MCF 10A (cell line): ENCODE measurements around the gene PDE1A. TPM values are rescaled to one million over a fixed set of nuclear protein-coding genes. Genes with fewer than 3 reads are reported as not detected.

ENCODE experiments used
- BruUV-seq: library from RNA; stranded (reverse); fragments of 400-500 nt; replicated peaks from 2 replicates; lab custom pipeline; 2021; lab: Mats Ljungman, UMichigan
- CTCF ChIA-PET: fragments of 300-600 bp; sonication (Branson Sonifier 250); formaldehyde crosslinking; extraction: SDS; loops from one replicate; lab custom pipeline; 2021; ENCODE audit warnings: antibody characterized with exemption, inconsistent platforms; lab: Yijun Ruan, JAX
- POLR2A ChIA-PET: fragments of 300-600, 350-650 bp; sonication (Branson Sonifier 250); formaldehyde crosslinking; extraction: SDS; loops from one replicate; lab custom pipeline; 2020; ENCODE audit warnings: antibody characterized with exemption, inconsistent platforms; lab: Yijun Ruan, JAX
- DNase-seq: peaks from one replicate; pipeline ENCODE4 v3.0.0-alpha.2; 2018; ENCODE audit not compliant: unreplicated experiment
- H3K27ac Mint-ChIP-seq: one replicate; pipeline ENCODE4 v1.8.0; 2022; ENCODE audit warnings: mild to moderate bottlenecking, low read depth, mixed read lengths; ENCODE audit not compliant: unreplicated experiment
- H3K27me3 Mint-ChIP-seq: one replicate; pipeline ENCODE4 v1.8.0; 2022; ENCODE audit warnings: mixed read lengths; ENCODE audit not compliant: insufficient read depth, unreplicated experiment
- H3K36me3 Mint-ChIP-seq: one replicate; pipeline ENCODE4 v1.8.0; 2022; ENCODE audit warnings: mild to moderate bottlenecking, moderate library complexity, mixed read lengths; ENCODE audit not compliant: insufficient read depth, unreplicated experiment
- H3K4me1 Mint-ChIP-seq: one replicate; pipeline ENCODE4 v1.8.0; 2022; ENCODE audit warnings: mixed read lengths; ENCODE audit not compliant: insufficient read depth, unreplicated experiment
- H3K4me3 Mint-ChIP-seq: one replicate; pipeline ENCODE4 v1.8.0; 2022; ENCODE audit warnings: mild to moderate bottlenecking, moderate library complexity, mixed read lengths; ENCODE audit not compliant: unreplicated experiment
- H3K9me3 Mint-ChIP-seq: one replicate; pipeline ENCODE4 v1.8.0; 2022; ENCODE audit warnings: mixed read lengths; ENCODE audit not compliant: unreplicated experiment
- CTCF ChIP-seq: fragments of 200-600 bp; IDR thresholded peaks from one replicate; pipeline ENCODE4 v1.8.0; 2022; ENCODE audit warnings: antibody characterized with exemption, mild to moderate bottlenecking; ENCODE audit not compliant: unreplicated experiment
- intact Hi-C: fragments of 100-400 bp; cut with micrococcal nuclease; formaldehyde crosslinking; loops from 2 replicates; pipeline ENCODE4 v1.14.1; 2022
- total RNA-seq: library from RNA; stranded (reverse); gene quantifications from 2 replicates; pipeline ENCODE4 v1.2.3, GENCODE V29; 2022

The PDE1A gene
- total RNA-seq, 1 experiment from 2014 or later, result 0.30 TPM

GRCh38 chr2:182148344-182148743, 278.5 kb downstream of the PDE1A start:
- H3K4me1 Mint-ChIP-seq, result no peaks in the 10 kb centered on the region
- DNase-seq, result peak; percentile 4
- no TSS peak for BruUV-seq
- TF ChIP-seq CTCF, result no peak
- peaks cover 9% of the 10 kb centered on the region for H3K36me3 Mint-ChIP-seq
- intact Hi-C loops, result no loop called here
- POLR2A ChIA-PET, result no interaction called here
- H3K4me3 Mint-ChIP-seq, result no peak overlapping the region
- H3K27me3 Mint-ChIP-seq, result no peaks in the 10 kb centered on the region
- no peak overlapping the region for H3K27ac Mint-ChIP-seq
- CTCF ChIA-PET, result interaction anchor here (1.0 kb wide), 1 partner anchor 70 kb away, joined by 3 read pairs; no protein-coding TSS in a partner anchor
- no peaks in the 10 kb centered on the region for H3K9me3 Mint-ChIP-seq

- H3K36me3 Mint-ChIP-seq, result peaks cover 9% of the 10 kb centered on the region
- no TSS peak for BruUV-seq
- ChIA-PET POLR2A (no interaction called here), CTCF (interaction anchor here (0.7 to 1.1 kb wide), 3 partner anchors 42 to 403 kb away, joined by 3 read pairs; no protein-coding TSS in a partner anchor)
- no peak for DNase-seq
- H3K27ac Mint-ChIP-seq, result no peak overlapping the region
- no peaks in the 10 kb centered on the region for H3K27me3 Mint-ChIP-seq
- intact Hi-C loops, result no loop called here
- H3K4me3 Mint-ChIP-seq, result no peak overlapping the region
- H3K9me3 Mint-ChIP-seq, result no peaks in the 10 kb centered on the region
- TF ChIP-seq CTCF, result no peak
- no peaks in the 10 kb centered on the region for H3K4me1 Mint-ChIP-seq
These were observed 282.1 kb downstream of the PDE1A start for GRCh38 chr2:182144776-182145165.

- no peak for DNase-seq
- no peak overlapping the region for H3K4me3 Mint-ChIP-seq
- no peak for TF ChIP-seq CTCF
- intact Hi-C loops, result no loop called here
- H3K9me3 Mint-ChIP-seq, result no peaks in the 10 kb centered on the region
- peaks cover 9% of the 10 kb centered on the region for H3K36me3 Mint-ChIP-seq
- POLR2A ChIA-PET, result no interaction called here
- no peak overlapping the region for H3K27ac Mint-ChIP-seq
- CTCF ChIA-PET, result interaction anchor here (1.1 kb wide), 1 partner anchor 402 kb away, joined by 3 read pairs; no protein-coding TSS in a partner anchor
- no peaks in the 10 kb centered on the region for H3K27me3 Mint-ChIP-seq
- no TSS peak for BruUV-seq
- no peaks in the 10 kb centered on the region for H3K4me1 Mint-ChIP-seq
These were observed 282.6 kb downstream of the PDE1A start for GRCh38 chr2:182144041-182144775.

GRCh38 chr2:182142062-182142461, 284.8 kb downstream of the PDE1A start:
- intact Hi-C loops, result no loop called here
- Mint-ChIP-seq H3K36me3 (peaks cover 9% of the 10 kb centered on the region), H3K9me3 (no peaks in the 10 kb centered on the region), H3K4me3 (no peak overlapping the region), H3K27me3 (no peaks in the 10 kb centered on the region), H3K27ac (no peak overlapping the region), H3K4me1 (no peaks in the 10 kb centered on the region)
- no peak for TF ChIP-seq CTCF
- no peak for DNase-seq
- POLR2A ChIA-PET, result interaction anchor here (1.0 kb wide), 1 partner anchor 27 kb away, joined by 3 read pairs; no protein-coding TSS in a partner anchor
- BruUV-seq, result no TSS peak
- CTCF ChIA-PET, result no interaction called here
